T-helper 17 cell (primary cell): ENCODE measurements around the gene PPM1H. TPM values are rescaled to one million over a fixed set of nuclear protein-coding genes. Genes with fewer than 3 reads are reported as not detected.

Source experiments
- ATAC-seq: fragments of 150-1000 bp; cut with Tn5 transposase; 2 replicates; pipeline ENCODE4 v1.10.0; 2021; ENCODE audit warnings: mild to moderate bottlenecking, moderate library complexity
- DNase-seq, 3 donors: peaks; one replicate each; pipeline versions ENCODE4 v3.0.0 to v3.0.0-alpha.2; 2020 to 2021
- H3K9me3 ChIP-seq: one replicate; pipeline ENCODE4 v1.7.0; 2013; ENCODE audit warnings: low read length, mild to moderate bottlenecking; ENCODE audit not compliant: control insufficient read depth, poor library complexity, severe bottlenecking
- H3K27ac Mint-ChIP-seq: one replicate; pipeline ENCODE4 v1.8.0; 2022; ENCODE audit warnings: mild to moderate bottlenecking, moderate library complexity, mixed read lengths
- H3K27me3 Mint-ChIP-seq: one replicate; pipeline ENCODE4 v1.8.0; 2022; ENCODE audit warnings: mixed read lengths
- H3K36me3 Mint-ChIP-seq: one replicate; pipeline ENCODE4 v1.8.0; 2022; ENCODE audit warnings: low read depth, mixed read lengths
- H3K4me1 Mint-ChIP-seq: one replicate; pipeline ENCODE4 v1.8.0; 2022; ENCODE audit warnings: mild to moderate bottlenecking, mixed read lengths
- H3K4me3 Mint-ChIP-seq: one replicate; pipeline ENCODE4 v1.8.0; 2022; ENCODE audit warnings: mild to moderate bottlenecking, moderate library complexity, mixed read lengths
- total RNA-seq, 4 donors: library from RNA in 2 of 4; stranded (reverse) in 2 of 4; gene quantifications; one replicate each; pipeline ENCODE4 v1.2.3 and lab custom pipeline; 2022 to 2026

PPM1H gene
- total RNA-seq, 2 donors from 2014 or later, result 0.31 TPM; not detected in 1

DNA sequence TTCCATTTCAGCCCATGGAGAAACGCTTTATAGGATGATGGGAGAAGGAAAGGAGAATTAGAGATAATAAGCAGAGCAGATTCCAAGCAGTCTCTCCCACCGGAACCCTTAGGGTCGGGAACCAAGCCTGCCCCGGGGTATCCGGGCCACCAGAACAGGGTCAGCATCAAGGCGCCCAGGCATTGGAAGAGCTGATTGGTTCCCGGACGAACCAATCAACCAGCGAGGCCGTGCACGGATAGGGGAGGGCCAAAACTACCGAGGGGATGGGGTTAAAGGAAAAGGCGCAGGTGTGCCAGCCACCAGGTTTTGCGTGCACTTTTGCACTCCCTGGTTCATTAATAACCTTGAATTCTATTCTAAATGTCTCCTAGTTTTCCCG, 1.7 kb downstream of the PPM1H start:
- H3K27me3 Mint-ChIP-seq, result peaks cover 49% of the 10 kb centered on the region
- no peaks in the 10 kb centered on the region for H3K9me3 ChIP-seq
- peaks cover 3% of the 10 kb centered on the region for H3K36me3 Mint-ChIP-seq
- no peak overlapping the region for H3K27ac Mint-ChIP-seq
- H3K4me1 Mint-ChIP-seq, result peaks cover 12% of the 10 kb centered on the region
- ATAC-seq, result no peak
- H3K4me3 Mint-ChIP-seq, result no peak overlapping the region
- DNase-seq, result no peak

DNA sequence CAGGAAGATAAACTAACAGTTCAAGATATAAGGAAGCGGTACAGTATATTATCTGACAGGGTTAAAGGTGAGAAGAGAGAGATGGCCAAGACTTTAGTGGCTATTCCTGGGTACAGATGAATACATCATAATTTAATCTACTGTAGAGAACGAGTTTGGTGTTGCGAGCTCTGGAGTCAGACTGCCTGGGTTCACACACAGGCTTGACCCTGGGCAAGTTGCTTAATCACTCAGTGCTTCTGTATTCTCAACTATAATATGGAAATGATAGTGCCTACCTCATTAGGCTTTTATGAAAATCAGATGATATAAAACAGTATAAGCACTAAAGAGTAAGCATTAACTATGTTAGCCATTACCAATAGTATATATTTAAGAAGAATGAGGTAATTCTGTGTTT, 3.5 kb downstream of the PPM1H start:
- DNase-seq (no peak), ATAC-seq (no peak)
- Mint-ChIP-seq H3K4me3 (no peak overlapping the region), H3K27ac (no peak overlapping the region), H3K4me1 (peaks cover 12% of the 10 kb centered on the region), H3K27me3 (peaks cover 46% of the 10 kb centered on the region), H3K36me3 (peaks cover 3% of the 10 kb centered on the region)
- H3K9me3 ChIP-seq, result no peaks in the 10 kb centered on the region

DNA sequence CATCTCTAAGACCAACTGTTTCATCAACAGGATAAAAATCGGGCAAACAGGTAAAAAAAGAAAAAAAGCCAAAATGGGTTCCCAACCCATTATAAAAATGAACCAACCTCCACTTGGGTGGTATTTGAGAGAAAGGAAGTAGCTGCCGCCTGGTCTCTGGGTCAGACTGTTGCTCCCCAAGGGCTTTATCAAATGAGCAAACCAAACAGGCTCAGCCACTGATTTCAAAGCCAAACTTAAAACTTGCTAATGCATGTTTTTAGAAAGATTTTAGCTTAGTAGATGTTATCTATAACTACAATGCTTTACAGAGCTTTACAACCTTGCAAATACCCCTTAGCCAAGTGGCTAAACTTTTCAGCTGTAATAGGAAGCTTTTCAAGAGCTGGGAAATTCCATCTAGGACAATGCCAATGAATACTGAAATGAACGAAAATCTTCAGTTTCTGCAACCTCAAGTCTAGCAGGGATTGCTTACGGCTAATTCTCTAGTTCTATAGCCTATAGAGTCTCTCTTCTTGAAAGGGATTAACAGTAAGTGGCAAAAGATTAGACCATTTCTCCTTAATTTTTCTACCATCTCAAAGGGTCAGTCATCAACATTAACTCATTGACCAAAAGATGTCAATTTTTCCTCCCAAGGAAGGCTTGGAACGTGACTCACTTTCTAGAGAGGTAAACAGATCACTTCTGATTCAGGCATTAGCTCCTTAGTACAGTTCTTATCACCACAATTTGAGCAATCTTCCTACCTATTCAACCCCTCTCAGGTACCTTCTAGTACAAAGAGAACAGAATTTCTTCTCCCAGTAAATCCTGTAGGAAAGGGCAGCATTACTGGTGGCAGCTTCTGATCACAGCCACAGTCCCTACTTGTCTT, 4.2 kb downstream of the PPM1H start:
- Mint-ChIP-seq H3K27me3 (peaks cover 50% of the 10 kb centered on the region), H3K36me3 (peaks cover 3% of the 10 kb centered on the region), H3K4me1 (peaks cover 12% of the 10 kb centered on the region), H3K27ac (no peak overlapping the region), H3K4me3 (no peak overlapping the region)
- no peak for ATAC-seq
- DNase-seq, result no peak
- H3K9me3 ChIP-seq, result no peaks in the 10 kb centered on the region

DNA sequence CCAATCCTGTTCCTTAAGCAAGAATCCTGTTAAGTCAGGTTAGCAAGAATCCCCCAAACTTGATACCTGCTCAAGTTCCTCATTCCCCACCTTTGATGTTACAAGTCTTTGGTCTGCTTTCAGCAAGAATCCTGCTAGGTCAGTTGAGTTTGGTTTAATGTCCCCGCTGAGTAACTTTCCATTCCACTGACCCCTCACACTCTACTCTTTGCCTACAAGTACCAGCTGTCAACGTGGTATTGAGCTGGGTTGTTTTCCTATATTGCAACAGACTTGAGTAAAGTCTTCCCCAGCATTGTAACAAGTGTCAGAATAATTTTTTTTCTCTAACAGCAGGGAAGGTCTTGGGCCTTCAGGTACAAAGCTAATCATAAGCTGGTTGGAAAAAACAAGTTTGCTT, 6.3 kb downstream of the PPM1H start:
- ATAC-seq (no peak), DNase-seq (no peak)
- Mint-ChIP-seq H3K36me3 (peaks cover 3% of the 10 kb centered on the region), H3K4me1 (peaks cover 6% of the 10 kb centered on the region), H3K27ac (no peak overlapping the region), H3K4me3 (no peak overlapping the region), H3K27me3 (peaks cover 48% of the 10 kb centered on the region)
- H3K9me3 ChIP-seq, result no peaks in the 10 kb centered on the region

DNA sequence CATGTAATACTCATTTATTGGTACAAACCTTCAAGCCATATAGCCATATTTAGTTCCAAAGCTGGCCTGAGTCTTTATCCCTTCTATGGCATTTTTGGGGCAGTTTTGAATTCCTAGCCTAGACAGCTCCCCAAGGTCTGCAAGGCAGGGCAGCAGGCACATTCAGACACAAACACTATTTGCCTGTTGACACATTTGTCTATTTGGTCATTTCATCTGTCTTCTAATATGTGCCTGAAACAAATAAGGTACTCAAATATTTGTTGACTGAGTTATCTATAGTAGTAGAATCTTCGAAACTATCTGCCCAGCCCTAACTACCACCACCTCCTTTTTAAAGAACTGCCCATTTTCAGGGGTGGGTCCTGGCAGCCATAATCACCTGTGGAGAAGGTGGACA, 9.3 kb downstream of the PPM1H start:
- DNase-seq (no peak), ATAC-seq (no peak)
- no peaks in the 10 kb centered on the region for H3K36me3 Mint-ChIP-seq
- no peaks in the 10 kb centered on the region for H3K9me3 ChIP-seq
- no peak overlapping the region for H3K27ac Mint-ChIP-seq
- H3K4me1 Mint-ChIP-seq, result no peaks in the 10 kb centered on the region
- no peak overlapping the region for H3K4me3 Mint-ChIP-seq
- H3K27me3 Mint-ChIP-seq, result peaks cover 34% of the 10 kb centered on the region

DNA sequence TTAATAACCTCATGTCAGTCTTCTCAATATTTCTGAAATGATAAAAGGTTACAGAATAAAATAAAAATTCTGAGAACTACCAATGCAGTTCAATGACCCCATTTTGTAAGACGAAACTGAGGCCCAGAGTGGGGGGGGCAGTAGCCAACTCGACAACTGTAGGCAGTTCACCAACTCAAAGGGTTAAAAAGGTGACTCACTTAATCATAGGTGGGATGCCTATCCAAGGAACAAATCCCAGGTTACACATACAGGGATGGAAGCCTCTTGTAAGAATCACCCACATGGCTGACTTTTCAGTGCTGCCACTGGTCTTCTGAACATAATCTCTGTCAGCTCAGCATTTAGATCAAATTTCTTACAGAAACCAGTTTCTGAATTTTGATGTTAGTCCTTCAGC, 10.9 kb downstream of the PPM1H start:
- Mint-ChIP-seq H3K27me3 (peaks cover 28% of the 10 kb centered on the region), H3K27ac (no peak overlapping the region), H3K4me3 (no peak overlapping the region), H3K4me1 (no peaks in the 10 kb centered on the region), H3K36me3 (no peaks in the 10 kb centered on the region)
- no peak for ATAC-seq
- no peak for DNase-seq
- no peaks in the 10 kb centered on the region for H3K9me3 ChIP-seq

DNA sequence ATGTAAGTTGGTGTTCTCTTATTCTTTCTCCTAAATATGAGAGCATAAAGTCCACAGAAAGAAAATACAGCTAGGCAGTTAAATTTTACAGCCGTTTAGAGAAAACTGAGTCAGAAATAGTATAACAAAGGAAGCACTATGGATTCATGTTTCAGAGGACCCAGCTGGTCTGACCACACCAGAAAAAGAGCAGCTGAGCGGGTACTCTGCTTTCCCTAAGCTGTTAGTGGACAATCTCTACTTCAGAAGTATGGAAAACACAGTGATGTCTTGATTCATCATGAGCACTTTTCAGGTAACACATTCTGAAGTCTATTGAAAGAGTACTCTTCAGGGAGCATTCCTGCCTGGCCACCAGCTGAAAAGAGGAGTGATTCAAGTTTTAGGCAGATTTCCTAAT, 12.4 kb downstream of the PPM1H start:
- no peak for ATAC-seq
- no peaks in the 10 kb centered on the region for H3K36me3 Mint-ChIP-seq
- no peak overlapping the region for H3K4me3 Mint-ChIP-seq
- H3K27me3 Mint-ChIP-seq, result peaks cover 18% of the 10 kb centered on the region
- H3K4me1 Mint-ChIP-seq, result no peaks in the 10 kb centered on the region
- H3K27ac Mint-ChIP-seq, result no peak overlapping the region
- DNase-seq, result no peak
- H3K9me3 ChIP-seq, result no peaks in the 10 kb centered on the region

DNA sequence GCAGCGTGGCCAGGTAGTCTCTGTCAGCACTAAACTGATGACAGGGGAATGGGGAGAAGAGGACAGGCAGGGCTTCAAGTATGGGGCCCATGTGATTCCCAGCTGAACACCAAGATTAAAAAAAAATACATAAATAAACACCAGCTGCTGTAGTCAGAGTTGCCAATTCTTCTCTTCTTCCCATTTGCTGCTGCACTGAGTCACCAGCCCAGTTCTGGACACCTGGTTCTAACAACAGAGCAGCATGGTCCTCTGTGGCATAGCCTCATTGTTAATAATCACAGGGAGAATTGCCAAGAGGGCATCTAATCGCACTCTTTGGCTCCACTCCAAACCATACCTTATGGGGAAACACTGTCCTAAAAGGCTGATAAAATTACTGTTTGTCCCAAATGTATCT, 15.1 kb downstream of the PPM1H start:
- H3K4me1 Mint-ChIP-seq, result no peaks in the 10 kb centered on the region
- no peak for ATAC-seq
- H3K27me3 Mint-ChIP-seq, result peaks cover 25% of the 10 kb centered on the region
- no peaks in the 10 kb centered on the region for H3K36me3 Mint-ChIP-seq
- H3K9me3 ChIP-seq, result no peaks in the 10 kb centered on the region
- H3K4me3 Mint-ChIP-seq, result no peak overlapping the region
- no peak for DNase-seq
- H3K27ac Mint-ChIP-seq, result no peak overlapping the region

DNA sequence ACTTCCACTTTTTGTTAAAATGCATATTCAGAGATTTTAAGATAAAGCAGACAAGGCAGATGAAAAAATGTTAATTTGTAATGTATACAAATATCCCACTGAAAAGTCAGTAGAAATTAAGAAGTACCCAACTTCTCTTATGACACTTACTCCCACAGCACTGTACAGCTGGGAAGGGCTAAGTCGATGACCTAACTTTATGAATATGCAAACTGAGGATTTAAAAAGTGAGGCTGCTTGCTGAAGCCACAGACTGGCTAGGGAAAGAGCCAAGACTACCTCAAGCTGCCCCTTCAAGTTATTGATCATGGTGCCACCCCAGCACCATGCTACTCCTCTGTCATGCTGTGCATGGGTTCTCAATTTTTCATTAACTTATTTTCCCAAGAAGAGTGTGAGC, 17.0 kb downstream of the PPM1H start:
- no peak for ATAC-seq
- Mint-ChIP-seq H3K36me3 (peaks cover 2% of the 10 kb centered on the region), H3K4me1 (no peaks in the 10 kb centered on the region)

DNA sequence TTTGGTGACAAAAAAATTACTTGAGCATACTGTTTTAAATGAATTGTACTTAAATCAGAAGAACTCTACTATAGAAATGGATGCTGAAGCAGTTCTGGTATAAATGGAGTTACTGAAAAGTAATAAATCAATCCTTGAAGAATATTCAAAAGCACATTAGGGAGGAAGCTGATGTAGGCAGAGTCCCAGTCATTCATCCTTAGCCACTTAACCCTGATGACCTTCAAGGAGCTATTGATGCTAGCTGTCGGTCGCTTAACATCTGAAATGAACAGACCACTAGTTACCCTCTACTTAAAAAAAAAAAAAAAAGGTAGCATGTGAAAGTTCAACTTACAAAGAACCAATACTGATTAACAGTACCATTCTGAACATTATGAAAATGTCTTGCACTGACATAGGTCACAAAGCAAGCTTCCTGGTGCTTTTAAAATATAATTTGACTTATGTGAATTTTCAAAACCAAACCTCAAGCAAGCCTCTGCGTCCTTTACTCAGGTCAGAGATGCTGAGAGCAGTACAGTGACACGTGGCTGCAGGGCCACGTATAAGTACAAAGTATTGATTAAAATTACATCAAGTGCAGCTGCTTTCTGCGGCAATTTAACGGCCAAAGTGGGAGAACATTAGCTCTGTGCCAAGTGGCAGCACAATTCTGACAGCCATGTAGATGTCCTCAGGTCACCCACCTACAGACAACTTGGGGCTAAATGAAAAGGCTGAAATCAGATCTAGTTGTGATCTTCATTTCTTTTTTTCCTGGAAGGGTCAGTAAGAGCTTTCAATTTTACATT, 18.1 kb downstream of the PPM1H start:
- H3K27me3 Mint-ChIP-seq, result peaks cover 21% of the 10 kb centered on the region
- H3K4me3 Mint-ChIP-seq, result no peak overlapping the region
- ATAC-seq, result no peak
- H3K36me3 Mint-ChIP-seq, result peaks cover 3% of the 10 kb centered on the region
- no peaks in the 10 kb centered on the region for H3K9me3 ChIP-seq
- no peak for DNase-seq
- no peaks in the 10 kb centered on the region for H3K4me1 Mint-ChIP-seq
- no peak overlapping the region for H3K27ac Mint-ChIP-seq

More for the DNA sequence above, 17.0 kb downstream of the PPM1H start:
- Mint-ChIP-seq H3K27ac (no peak overlapping the region), H3K27me3 (peaks cover 18% of the 10 kb centered on the region), H3K4me3 (no peak overlapping the region)
- no peaks in the 10 kb centered on the region for H3K9me3 ChIP-seq
- DNase-seq, result no peak

DNA sequence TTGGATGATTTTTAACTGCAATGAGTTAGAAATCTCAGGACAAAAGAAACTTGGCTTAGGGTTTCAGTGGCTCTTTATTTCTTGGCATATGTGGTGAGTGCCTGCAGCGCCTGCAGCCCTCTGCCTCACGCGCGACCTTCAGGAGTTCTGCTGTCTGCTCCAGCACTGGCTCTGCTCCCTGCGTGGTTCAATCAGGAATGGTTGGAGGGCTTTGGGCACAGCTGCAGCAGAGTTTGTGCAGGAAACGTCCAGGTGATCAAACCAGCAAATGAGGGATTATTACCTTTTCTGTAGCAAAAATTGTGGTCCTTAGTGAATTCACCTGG, 19.8 kb downstream of the PPM1H start:
- H3K9me3 ChIP-seq, result no peaks in the 10 kb centered on the region
- no peak for ATAC-seq
- Mint-ChIP-seq H3K36me3 (peaks cover 3% of the 10 kb centered on the region), H3K27ac (no peak overlapping the region), H3K4me1 (no peaks in the 10 kb centered on the region), H3K27me3 (peaks cover 20% of the 10 kb centered on the region), H3K4me3 (no peak overlapping the region)
- DNase-seq, result no peak

DNA sequence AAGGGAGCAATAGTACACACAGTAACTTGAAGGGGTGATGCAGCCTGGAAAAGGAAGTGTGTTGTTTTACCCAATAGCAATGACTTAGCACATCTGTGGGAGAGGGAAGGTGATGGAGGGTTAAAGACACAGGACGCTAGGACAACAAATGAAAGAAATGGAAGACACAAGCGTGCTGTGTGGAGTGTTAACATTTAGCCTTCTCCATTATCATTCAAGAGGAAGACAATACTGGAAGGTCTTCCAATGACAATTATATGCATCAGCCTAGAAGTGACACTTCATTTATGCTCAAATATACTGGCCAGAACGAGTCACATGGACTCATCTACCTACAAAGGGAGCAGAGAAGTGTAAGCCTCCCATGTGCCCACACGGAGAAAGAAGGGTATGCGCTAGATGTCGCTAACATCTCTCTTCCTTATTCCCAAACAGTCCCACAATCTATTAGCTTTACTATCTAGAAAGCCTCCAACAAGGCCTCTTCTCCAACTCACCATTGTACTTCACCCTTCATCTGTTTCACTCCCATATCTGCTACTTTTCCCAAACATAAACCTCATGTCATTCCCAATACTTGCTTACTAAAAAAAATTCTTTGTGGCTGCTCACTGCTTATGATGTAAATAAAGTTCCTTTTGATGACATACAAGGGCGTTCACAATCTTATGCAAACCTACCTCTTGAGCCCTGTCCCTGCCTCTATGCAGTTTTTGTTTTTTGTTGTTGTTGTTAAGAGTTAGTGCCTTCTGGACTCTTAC, 20.3 kb downstream of the PPM1H start:
- Mint-ChIP-seq H3K36me3 (peaks cover 3% of the 10 kb centered on the region), H3K27ac (no peak overlapping the region), H3K4me1 (no peaks in the 10 kb centered on the region), H3K4me3 (no peak overlapping the region), H3K27me3 (peaks cover 25% of the 10 kb centered on the region)
- DNase-seq, result no peak
- ATAC-seq, result no peak
- H3K9me3 ChIP-seq, result no peaks in the 10 kb centered on the region

DNA sequence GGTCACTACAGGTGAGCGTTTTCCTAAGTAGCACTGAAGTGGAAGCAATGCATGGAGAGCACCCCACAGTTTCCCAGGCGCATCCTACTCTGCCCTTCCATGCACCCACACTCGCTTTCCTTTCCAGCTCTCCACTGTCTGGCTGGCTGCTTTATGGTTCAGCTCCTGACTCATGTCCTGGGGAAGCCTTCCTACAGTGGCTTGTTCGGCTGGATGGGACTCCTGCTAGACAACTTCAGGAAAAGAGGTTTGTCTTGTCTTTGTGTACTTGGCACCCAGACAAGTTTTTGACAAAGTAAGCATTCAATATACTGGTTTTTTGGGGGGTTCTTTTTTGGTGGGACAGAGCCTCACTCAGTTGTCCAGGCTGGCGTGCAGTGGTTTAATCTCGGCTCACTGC, 21.6 kb downstream of the PPM1H start:
- no peak for DNase-seq
- ATAC-seq, result no peak
- Mint-ChIP-seq H3K27me3 (peaks cover 35% of the 10 kb centered on the region), H3K36me3 (peaks cover 3% of the 10 kb centered on the region), H3K27ac (no peak overlapping the region), H3K4me3 (no peak overlapping the region), H3K4me1 (no peaks in the 10 kb centered on the region)
- no peaks in the 10 kb centered on the region for H3K9me3 ChIP-seq
